Parathyroid adenoma (tissue), 2 donors: ENCODE results near the gene ZFYVE19.
A peak's percentile ranks its signal among the peaks of the same experiment; 100 is the strongest.

Experiments used
- H2AFZ ChIP-seq: fragments of 300-600 bp; sonication (generic); one replicate; pipeline ENCODE4 v1.7.0; 2017; ENCODE audit warnings: antibody characterized with exemption, mild to moderate bottlenecking
- H3K27ac ChIP-seq: fragments of 300-600 bp; sonication (generic); one replicate; pipeline ENCODE4 v1.7.0; 2017
- H3K27me3 ChIP-seq: fragments of 300-600 bp; sonication (generic); one replicate; pipeline ENCODE4 v1.7.0; 2017; ENCODE audit warnings: low read length; ENCODE audit not compliant: control insufficient read depth, insufficient read depth
- H3K36me3 ChIP-seq: fragments of 300-600 bp; sonication (generic); one replicate; pipeline ENCODE4 v1.7.0; 2017; ENCODE audit warnings: low read length; ENCODE audit not compliant: control insufficient read depth, insufficient read depth
- H3K4me1 ChIP-seq: fragments of 300-600 bp; sonication (generic); one replicate; pipeline ENCODE4 v1.7.0; 2017; ENCODE audit warnings: control low read depth
- H3K4me2 ChIP-seq: fragments of 300-600 bp; sonication (generic); one replicate; pipeline ENCODE4 v1.7.0; 2017; ENCODE audit warnings: low read length
- H3K4me3 ChIP-seq: fragments of 300-600 bp; sonication (generic); one replicate; pipeline ENCODE4 v1.7.0; 2017; ENCODE audit warnings: low read depth, low read length
- H3K79me2 ChIP-seq: fragments of 300-600 bp; sonication (generic); one replicate; pipeline ENCODE4 v1.7.0; 2017; ENCODE audit warnings: control low read depth
- H3K9ac ChIP-seq: fragments of 300-600 bp; sonication (generic); one replicate; pipeline ENCODE4 v1.7.0; 2017; ENCODE audit warnings: mild to moderate bottlenecking
- H3K9me3 ChIP-seq: fragments of 300-600 bp; sonication (generic); one replicate; pipeline ENCODE4 v1.7.0; 2017; ENCODE audit warnings: low read length; ENCODE audit not compliant: control insufficient read depth
- TF ChIP-seq, protein P1 (sequence below): fragments of 300-600 bp; sonication (generic); IDR thresholded peaks from one replicate; pipeline ENCODE4 v1.7.0; 2017; ENCODE audit warnings: antibody characterized with exemption, mild to moderate bottlenecking
- donor health status: primary hyperparathyroidism.

The ZFYVE19 gene

DNA sequence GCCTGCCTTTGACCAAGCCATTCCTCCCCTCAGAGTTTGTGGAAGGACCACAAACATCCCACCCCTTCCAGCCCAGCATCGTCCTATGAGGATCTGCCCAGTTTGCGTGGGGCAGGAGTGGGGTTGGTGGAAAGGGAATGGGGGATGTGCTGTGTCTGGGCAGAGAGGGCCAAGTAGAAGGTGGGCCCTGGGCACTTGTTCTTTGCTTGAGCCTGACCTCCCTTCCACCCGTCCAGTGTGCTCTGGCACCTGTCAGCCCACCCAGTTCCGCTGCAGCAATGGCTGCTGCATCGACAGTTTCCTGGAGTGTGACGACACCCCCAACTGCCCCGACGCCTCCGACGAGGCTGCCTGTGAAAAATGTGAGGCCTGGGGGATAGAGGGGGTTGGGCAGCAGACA lies 47.3 kb downstream of the ZFYVE19 start:
- Histone ChIP-seq H3K4me3 (no peak overlapping the region), H3K27me3 (no peaks in the 10 kb centered on the region), H3K27ac (no peak overlapping the region), H3K36me3 (no peaks in the 10 kb centered on the region), H3K4me2 (no peak overlapping the region), H3K9ac (no peak overlapping the region), H3K4me1 (no peaks in the 10 kb centered on the region), H2AFZ (no peak overlapping the region), H3K79me2 (no peaks in the 10 kb centered on the region), H3K9me3 (no peaks in the 10 kb centered on the region)
- TF ChIP-seq, protein P1, sequence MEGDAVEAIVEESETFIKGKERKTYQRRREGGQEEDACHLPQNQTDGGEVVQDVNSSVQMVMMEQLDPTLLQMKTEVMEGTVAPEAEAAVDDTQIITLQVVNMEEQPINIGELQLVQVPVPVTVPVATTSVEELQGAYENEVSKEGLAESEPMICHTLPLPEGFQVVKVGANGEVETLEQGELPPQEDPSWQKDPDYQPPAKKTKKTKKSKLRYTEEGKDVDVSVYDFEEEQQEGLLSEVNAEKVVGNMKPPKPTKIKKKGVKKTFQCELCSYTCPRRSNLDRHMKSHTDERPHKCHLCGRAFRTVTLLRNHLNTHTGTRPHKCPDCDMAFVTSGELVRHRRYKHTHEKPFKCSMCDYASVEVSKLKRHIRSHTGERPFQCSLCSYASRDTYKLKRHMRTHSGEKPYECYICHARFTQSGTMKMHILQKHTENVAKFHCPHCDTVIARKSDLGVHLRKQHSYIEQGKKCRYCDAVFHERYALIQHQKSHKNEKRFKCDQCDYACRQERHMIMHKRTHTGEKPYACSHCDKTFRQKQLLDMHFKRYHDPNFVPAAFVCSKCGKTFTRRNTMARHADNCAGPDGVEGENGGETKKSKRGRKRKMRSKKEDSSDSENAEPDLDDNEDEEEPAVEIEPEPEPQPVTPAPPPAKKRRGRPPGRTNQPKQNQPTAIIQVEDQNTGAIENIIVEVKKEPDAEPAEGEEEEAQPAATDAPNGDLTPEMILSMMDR, result no peak

DNA sequence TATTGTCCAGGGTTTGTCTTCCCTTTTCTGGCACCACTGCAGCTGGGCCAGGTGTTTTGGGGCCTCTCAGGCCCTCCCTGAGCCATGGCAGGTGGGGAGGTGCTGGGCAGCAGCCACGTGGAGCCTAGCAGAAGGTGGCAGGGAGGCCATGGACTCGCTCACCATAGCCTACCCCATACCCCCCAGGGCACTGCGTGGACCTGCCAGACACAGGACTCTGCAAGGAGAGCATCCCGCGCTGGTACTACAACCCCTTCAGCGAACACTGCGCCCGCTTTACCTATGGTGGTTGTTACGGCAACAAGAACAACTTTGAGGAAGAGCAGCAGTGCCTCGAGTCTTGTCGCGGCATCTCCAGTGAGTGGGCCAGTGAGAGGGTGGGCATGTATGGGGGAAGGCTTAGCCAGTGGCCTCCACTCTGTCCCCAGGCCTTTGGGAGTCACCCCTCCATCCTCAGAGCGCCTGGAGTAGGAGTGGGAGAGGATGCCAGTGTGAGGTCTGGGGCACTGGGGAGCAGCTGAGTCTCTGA lies 48.9 kb downstream of the ZFYVE19 start:
- Histone ChIP-seq H3K27me3 (no peaks in the 10 kb centered on the region), H3K9ac (no peak overlapping the region), H2AFZ (no peak overlapping the region), H3K4me1 (no peaks in the 10 kb centered on the region), H3K79me2 (no peaks in the 10 kb centered on the region), H3K4me3 (no peak overlapping the region), H3K36me3 (no peaks in the 10 kb centered on the region), H3K4me2 (no peak overlapping the region), H3K9me3 (no peaks in the 10 kb centered on the region), H3K27ac (no peak overlapping the region)
- TF ChIP-seq, protein P1, result no peak

DNA sequence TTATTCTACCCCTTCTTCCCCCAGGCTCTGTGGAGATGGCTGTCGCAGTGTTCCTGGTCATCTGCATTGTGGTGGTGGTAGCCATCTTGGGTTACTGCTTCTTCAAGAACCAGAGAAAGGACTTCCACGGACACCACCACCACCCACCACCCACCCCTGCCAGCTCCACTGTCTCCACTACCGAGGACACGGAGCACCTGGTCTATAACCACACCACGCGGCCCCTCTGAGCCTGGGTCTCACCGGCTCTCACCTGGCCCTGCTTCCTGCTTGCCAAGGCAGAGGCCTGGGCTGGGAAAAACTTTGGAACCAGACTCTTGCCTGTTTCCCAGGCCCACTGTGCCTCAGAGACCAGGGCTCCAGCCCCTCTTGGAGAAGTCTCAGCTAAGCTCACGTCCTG lies 49.9 kb downstream of the ZFYVE19 start:
- H3K27me3 ChIP-seq, result no peaks in the 10 kb centered on the region
- no peaks in the 10 kb centered on the region for H3K9me3 ChIP-seq
- H3K79me2 ChIP-seq, result no peaks in the 10 kb centered on the region
- H3K27ac ChIP-seq, result no peak overlapping the region
- H3K9ac ChIP-seq, result no peak overlapping the region
- no peak overlapping the region for H3K4me3 ChIP-seq
- no peak overlapping the region for H2AFZ ChIP-seq
- H3K36me3 ChIP-seq, result no peaks in the 10 kb centered on the region
- H3K4me2 ChIP-seq, result no peak overlapping the region
- TF ChIP-seq, protein P1, result no peak
- no peaks in the 10 kb centered on the region for H3K4me1 ChIP-seq

DNA sequence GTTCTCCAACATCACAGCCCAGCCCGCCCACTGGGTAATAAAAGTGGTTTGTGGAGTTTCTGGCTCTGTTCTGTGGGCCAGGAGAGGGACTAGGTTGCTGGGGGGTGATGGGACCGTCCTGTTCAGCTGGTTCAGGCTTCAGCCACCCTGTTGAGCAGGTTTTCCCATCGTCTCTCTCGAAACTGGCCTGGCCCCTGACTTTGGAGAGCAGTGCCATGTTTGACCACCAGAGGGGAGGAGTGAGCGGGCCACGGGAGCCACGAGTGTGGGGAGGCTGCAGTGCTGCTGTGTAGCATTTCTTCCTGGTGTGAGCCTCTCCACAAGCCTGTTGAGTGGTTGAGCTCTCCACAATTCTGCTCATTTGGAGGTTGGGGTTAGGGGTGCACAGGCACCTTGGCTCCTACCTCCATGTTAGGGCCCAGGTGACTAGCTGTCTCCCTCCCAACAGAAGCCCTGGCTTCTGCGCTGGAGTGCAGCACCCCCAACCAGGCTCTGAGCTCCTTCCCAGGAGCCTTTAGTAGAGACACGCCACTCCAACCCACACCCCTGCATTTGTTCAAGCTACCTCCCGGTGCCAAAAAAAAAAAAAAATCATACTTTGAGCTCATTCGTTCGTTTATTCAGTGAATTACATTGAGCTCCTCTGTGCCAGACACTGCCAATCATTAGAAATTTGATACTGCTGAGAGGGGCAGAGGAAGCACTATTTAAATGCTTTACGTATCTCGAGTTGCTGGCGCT lies 50.9 kb downstream of the ZFYVE19 start:
- H3K79me2 ChIP-seq, result no peaks in the 10 kb centered on the region
- no peak overlapping the region for H3K4me2 ChIP-seq
- H2AFZ ChIP-seq, result no peak overlapping the region
- no peaks in the 10 kb centered on the region for H3K27me3 ChIP-seq
- H3K9me3 ChIP-seq, result no peaks in the 10 kb centered on the region
- H3K4me1 ChIP-seq, result no peaks in the 10 kb centered on the region
- H3K27ac ChIP-seq, result no peak overlapping the region
- H3K36me3 ChIP-seq, result no peaks in the 10 kb centered on the region
- TF ChIP-seq, protein P1, result peak; percentile 87
- H3K9ac ChIP-seq, result no peak overlapping the region
- no peak overlapping the region for H3K4me3 ChIP-seq

DNA sequence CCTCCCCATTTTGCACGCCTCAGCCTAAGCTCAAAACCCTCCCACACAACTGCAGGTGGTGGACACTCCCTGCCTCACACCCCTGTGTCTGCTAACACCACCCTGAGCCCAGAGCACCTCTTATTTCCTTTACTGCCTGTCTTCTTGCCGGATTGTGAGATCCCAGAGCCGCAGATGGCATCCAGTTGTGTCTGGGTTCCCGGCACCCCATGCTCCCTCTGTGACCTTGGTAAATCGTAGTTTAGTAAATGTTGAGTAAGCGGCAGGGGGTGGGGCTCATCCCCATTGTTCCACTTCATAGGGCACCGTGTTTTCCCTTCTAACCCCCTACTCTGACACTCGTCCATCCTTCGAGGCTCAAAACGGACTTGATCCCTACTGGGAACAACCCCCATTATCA lies 51.8 kb downstream of the ZFYVE19 start:
- H3K4me1 ChIP-seq, result no peaks in the 10 kb centered on the region
- no peak overlapping the region for H3K9ac ChIP-seq
- no peaks in the 10 kb centered on the region for H3K79me2 ChIP-seq
- H2AFZ ChIP-seq, result no peak overlapping the region
- no peak overlapping the region for H3K27ac ChIP-seq
- H3K9me3 ChIP-seq, result no peaks in the 10 kb centered on the region
- no peak overlapping the region for H3K4me3 ChIP-seq
- no peaks in the 10 kb centered on the region for H3K27me3 ChIP-seq
- H3K36me3 ChIP-seq, result no peaks in the 10 kb centered on the region
- TF ChIP-seq, protein P1, result no peak
- no peak overlapping the region for H3K4me2 ChIP-seq
